Calu3 (cell line): ENCODE data around the gene DRC1. TPM values are rescaled to one million over a fixed set of nuclear protein-coding genes. Genes with fewer than 3 reads are reported as not detected.

ENCODE experiments used
- BruUV-seq: library from RNA; stranded (reverse); fragments of 400-500 nt; replicated peaks from 2 replicates; lab custom pipeline; 2021; lab: Mats Ljungman, UMichigan
- CTCF ChIA-PET: fragments of 300-600 bp; sonication (Branson Sonifier 250); formaldehyde crosslinking; loops from one replicate; lab custom pipeline; 2022; ENCODE audit warnings: antibody characterized with exemption; lab: Charles Lee
- DNase-seq: peaks from one replicate; pipeline ENCODE4 v3.0.0; 2022
- H3K27ac Mint-ChIP-seq: one replicate; pipeline ENCODE4 v1.8.0; 2022; ENCODE audit warnings: mixed read lengths; ENCODE audit not compliant: unreplicated experiment
- H3K27me3 Mint-ChIP-seq: one replicate; pipeline ENCODE4 v1.8.0; 2022; ENCODE audit warnings: mixed read lengths; ENCODE audit not compliant: unreplicated experiment
- H3K36me3 Mint-ChIP-seq: one replicate; pipeline ENCODE4 v1.8.0; 2022; ENCODE audit warnings: mild to moderate bottlenecking, moderate library complexity, mixed read lengths; ENCODE audit not compliant: insufficient read depth, unreplicated experiment
- H3K4me1 Mint-ChIP-seq: one replicate; pipeline ENCODE4 v1.8.0; 2022; ENCODE audit warnings: mild to moderate bottlenecking, low read depth, mixed read lengths; ENCODE audit not compliant: unreplicated experiment
- H3K4me3 Mint-ChIP-seq: one replicate; pipeline ENCODE4 v1.8.0; 2022; ENCODE audit warnings: mild to moderate bottlenecking, low read depth, moderate library complexity, mixed read lengths; ENCODE audit not compliant: unreplicated experiment
- H3K9me3 Mint-ChIP-seq: one replicate; pipeline ENCODE4 v1.8.0; 2022; ENCODE audit warnings: low read depth, mixed read lengths; ENCODE audit not compliant: unreplicated experiment
- CTCF ChIP-seq: fragments of 200-600 bp; IDR thresholded peaks from one replicate; pipeline ENCODE4 v1.8.0; 2022; ENCODE audit warnings: antibody characterized with exemption; ENCODE audit not compliant: unreplicated experiment
- intact Hi-C: fragments of 100-400 bp; cut with micrococcal nuclease; formaldehyde crosslinking; loops from one replicate; pipeline ENCODE4 v1.10.0; 2022; ENCODE audit not compliant: unreplicated experiment
- total RNA-seq: library from RNA; stranded (reverse); gene quantifications from 2 replicates; pipeline ENCODE4 v1.2.3, GENCODE V29; 2022

DRC1 gene
- total RNA-seq, 1 experiment from 2014 or later: not detected

- Mint-ChIP-seq H3K9me3 (no peaks in the 10 kb centered on the region), H3K4me1 (peaks cover 10% of the 10 kb centered on the region), H3K4me3 (no peak overlapping the region), H3K27me3 (no peaks in the 10 kb centered on the region), H3K27ac (no peak overlapping the region), H3K36me3 (peaks cover 5% of the 10 kb centered on the region)
- CTCF ChIA-PET: no interaction called here
- no TSS peak for BruUV-seq
- no peak for DNase-seq
- intact Hi-C loops: no loop called here
- TF ChIP-seq CTCF: no peak
Observed at GRCh38 chr2:26414311-26414710, 12.6 kb downstream of the DRC1 start.

GRCh38 chr2:26421961-26422360 is 20.2 kb downstream of the DRC1 start:
- intact Hi-C loops: no loop called here
- Mint-ChIP-seq H3K27me3 (no peaks in the 10 kb centered on the region), H3K27ac (no peak overlapping the region), H3K4me1 (no peaks in the 10 kb centered on the region), H3K4me3 (no peak overlapping the region), H3K36me3 (no peaks in the 10 kb centered on the region), H3K9me3 (no peaks in the 10 kb centered on the region)
- BruUV-seq: no TSS peak
- CTCF ChIA-PET: no interaction called here
- TF ChIP-seq CTCF: no peak
- DNase-seq: no peak

DNA sequence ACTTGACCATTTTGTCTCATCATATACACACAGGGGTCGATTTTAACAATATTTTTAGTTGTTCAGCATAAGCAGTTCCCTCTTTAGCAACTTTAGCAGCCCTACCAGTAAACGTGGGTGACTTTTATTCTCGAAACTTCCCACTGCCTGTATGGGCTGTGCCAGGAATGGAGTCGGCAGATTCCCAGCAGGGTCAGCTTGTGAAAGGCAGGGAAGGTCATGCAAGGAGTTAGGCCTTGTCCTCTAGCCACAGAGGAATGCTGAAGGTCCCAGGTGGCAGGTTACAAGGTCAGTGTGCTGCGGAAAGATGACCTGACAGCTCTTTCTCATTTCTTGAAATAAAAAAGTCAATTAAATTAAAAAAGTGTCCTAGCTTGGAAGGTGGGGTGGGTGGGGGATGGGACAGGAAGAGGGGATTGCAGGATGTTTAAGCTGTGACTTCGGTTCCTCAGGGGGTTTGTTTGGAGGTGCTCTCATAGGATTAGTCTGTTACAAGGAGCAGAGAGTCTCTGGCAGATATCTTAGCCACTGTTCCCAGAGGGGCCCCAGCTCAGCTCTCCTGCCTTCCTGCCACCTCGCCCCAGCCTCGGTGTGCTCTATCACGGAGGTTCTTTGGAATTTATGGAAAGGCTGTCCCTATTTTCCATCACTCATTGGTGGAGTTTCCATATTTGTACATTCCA is 21.4 kb downstream of the DRC1 start:
- DNase-seq: no peak
- no peak overlapping the region for H3K27ac Mint-ChIP-seq
- intact Hi-C loops: no loop called here
- no peaks in the 10 kb centered on the region for H3K36me3 Mint-ChIP-seq
- no peaks in the 10 kb centered on the region for H3K27me3 Mint-ChIP-seq
- H3K4me1 Mint-ChIP-seq: no peaks in the 10 kb centered on the region
- no peaks in the 10 kb centered on the region for H3K9me3 Mint-ChIP-seq
- CTCF ChIA-PET: no interaction called here
- no peak overlapping the region for H3K4me3 Mint-ChIP-seq
- BruUV-seq: no TSS peak
- no peak for TF ChIP-seq CTCF

- Mint-ChIP-seq H3K27me3 (no peaks in the 10 kb centered on the region), H3K27ac (no peak overlapping the region), H3K4me1 (no peaks in the 10 kb centered on the region), H3K4me3 (no peak overlapping the region), H3K36me3 (no peaks in the 10 kb centered on the region), H3K9me3 (no peaks in the 10 kb centered on the region)
- no peak for TF ChIP-seq CTCF
- no peak for DNase-seq
- intact Hi-C loops: no loop called here
- CTCF ChIA-PET: no interaction called here
- no TSS peak for BruUV-seq
Observed at GRCh38 chr2:26423750-26424149, 22.0 kb downstream of the DRC1 start.
